Ectodermal cell (in vitro differentiated cells): ENCODE measurements around the gene EVI5L.
A peak's percentile ranks its signal among the peaks of the same experiment; 100 is the strongest.

ENCODE experiments used
- H3K27ac ChIP-seq: 2 replicates; pipeline ENCODE4 v1.7.0; 2013; ENCODE audit warnings: mild to moderate bottlenecking, low read depth, low read length; ENCODE audit not compliant: insufficient read depth, poor library complexity, severe bottlenecking
- H3K27me3 ChIP-seq: 2 replicates; pipeline ENCODE4 v1.7.0; 2013; ENCODE audit warnings: mild to moderate bottlenecking, low read length; ENCODE audit not compliant: insufficient read depth, control insufficient read depth, poor library complexity, severe bottlenecking
- H3K36me3 ChIP-seq: one replicate; pipeline ENCODE4 v1.7.0; 2013; ENCODE audit warnings: low read length; ENCODE audit not compliant: control insufficient read depth, insufficient read depth
- H3K4me1 ChIP-seq: one replicate; pipeline ENCODE4 v1.7.0; 2013; ENCODE audit warnings: low read length; ENCODE audit not compliant: control insufficient read depth, insufficient read depth
- H3K4me3 ChIP-seq: 2 replicates; pipeline ENCODE4 v1.7.0; 2013; ENCODE audit warnings: low read depth, low read length, control low read depth; ENCODE audit not compliant: insufficient read depth
- H3K9me3 ChIP-seq: 2 replicates; pipeline ENCODE4 v1.7.0; 2013; ENCODE audit warnings: mild to moderate bottlenecking, low read length, moderate library complexity; ENCODE audit not compliant: control insufficient read depth
- WGBS, 2 experiments: methylation state at CpG; one replicate each; pipeline ENCODE4 v1.1.7; 2013; ENCODE audit warnings: missing lambda C conversion rate in 2 of 2; 5-methylcytosine and 5-hydroxymethylcytosine counted together

The EVI5L gene

DNA sequence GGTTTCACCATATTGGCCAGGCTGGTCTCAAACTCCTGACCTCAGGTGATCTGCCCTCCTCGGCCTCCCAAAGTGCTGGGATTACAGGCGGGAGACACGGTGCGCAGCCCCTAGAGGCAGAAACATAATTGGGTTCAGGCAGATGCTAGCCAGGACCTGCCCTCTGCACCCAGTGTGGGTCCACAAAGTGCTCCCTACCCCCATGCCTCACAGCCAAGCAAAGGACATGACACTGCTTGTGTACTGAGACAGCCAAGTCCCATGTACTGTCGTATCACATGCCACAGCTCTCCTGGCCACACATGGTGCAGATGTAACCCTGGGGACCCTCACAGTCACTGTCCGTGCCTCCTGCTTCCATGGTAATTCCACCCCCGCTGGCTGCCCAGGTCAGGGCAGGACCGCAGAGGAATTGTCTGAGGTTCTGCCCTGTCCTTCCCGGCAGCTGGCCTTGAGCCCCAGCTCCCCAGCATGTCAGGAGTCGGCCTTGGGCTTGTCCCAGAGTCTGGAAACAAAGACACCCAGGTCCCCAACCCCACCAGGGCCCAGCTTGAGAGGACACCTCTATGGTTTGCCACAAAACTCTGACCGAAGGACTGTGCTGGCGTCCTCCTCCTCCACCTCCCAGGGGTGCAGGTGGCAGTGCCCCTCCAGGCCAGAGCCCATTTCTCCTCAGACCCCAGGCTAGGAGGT lies 36.5 kb downstream of the EVI5L start:
- Histone ChIP-seq H3K27me3 (peaks cover 49% of the 10 kb centered on the region), H3K36me3 (no peaks in the 10 kb centered on the region), H3K4me3 (no peak overlapping the region), H3K4me1 (peaks cover 22% of the 10 kb centered on the region), H3K9me3 (no peaks in the 10 kb centered on the region), H3K27ac (no peak overlapping the region)
- WGBS, 2 experiments = 85 to 86% methylated on average over 12 of the region's 12 CpGs

DNA sequence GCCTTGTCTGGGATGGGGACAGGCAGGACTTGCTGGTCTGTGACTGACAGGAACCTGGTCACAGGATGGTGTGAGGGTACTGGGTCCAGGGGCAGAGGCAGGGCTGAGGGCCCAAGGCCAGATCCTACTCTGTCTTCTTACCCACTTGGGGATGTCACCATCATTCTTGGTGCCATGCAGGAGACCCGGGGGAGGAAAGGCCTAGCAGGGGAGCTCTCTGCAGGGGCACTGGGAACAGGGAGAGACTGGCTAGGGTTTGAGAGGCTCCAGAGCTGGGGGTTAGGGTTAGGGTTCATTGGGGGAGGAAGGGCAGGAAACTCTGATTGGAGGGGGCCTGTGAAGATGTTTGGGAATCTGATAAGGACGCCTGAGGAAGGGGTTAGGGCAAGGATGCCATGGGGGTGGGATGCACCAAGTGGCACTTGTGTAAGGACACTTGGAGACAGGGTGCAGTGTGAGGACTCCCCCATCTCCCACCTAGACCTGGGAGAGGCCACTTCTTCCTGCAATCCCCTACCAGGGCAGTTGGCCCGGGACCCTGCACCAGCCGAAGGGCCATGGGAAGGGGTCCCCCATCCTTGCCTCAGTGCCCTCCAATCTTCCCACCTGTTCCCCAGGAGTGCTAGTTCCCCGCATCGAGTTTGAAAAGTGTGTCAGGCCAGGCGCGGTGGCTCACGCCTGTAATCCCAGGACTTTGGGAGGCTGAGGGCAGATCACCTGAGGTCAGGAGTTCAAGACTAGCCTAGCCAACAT lies 37.2 kb downstream of the EVI5L start:
- H3K4me3 ChIP-seq = no peak overlapping the region
- WGBS, 2 experiments = 91% methylated on average over 9 of the region's 9 CpGs

DNA sequence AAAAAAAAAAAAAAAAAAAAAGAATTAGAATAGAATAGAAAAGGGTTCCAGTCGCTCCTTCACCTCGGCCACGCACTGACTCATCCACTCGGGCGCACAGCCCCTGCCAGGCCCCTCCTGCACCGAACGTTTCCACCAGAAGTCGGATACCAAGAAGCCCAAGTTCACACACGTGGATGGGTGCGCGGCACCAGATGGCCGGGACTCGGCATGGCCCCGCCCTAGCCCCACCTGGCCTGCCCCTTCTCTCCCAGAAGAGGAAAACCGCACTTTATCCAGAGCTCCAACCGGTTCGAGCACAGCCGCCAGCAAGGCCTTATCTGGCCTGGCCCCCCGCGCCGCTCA lies 38.3 kb downstream of the EVI5L start:
- no peak overlapping the region for H3K27ac ChIP-seq
- peaks cover 40% of the 10 kb centered on the region for H3K27me3 ChIP-seq
- no peaks in the 10 kb centered on the region for H3K36me3 ChIP-seq
- no peaks in the 10 kb centered on the region for H3K9me3 ChIP-seq
- H3K4me1 ChIP-seq = peaks cover 18% of the 10 kb centered on the region
- 76 to 77% methylated on average over 21 of the region's 21 CpGs for WGBS, 2 experiments
- H3K4me3 ChIP-seq = no peak overlapping the region

More for the DNA sequence above, 37.2 kb downstream of the EVI5L start:
- Histone ChIP-seq H3K4me1 (peaks cover 19% of the 10 kb centered on the region), H3K36me3 (no peaks in the 10 kb centered on the region), H3K27ac (no peak overlapping the region), H3K9me3 (no peaks in the 10 kb centered on the region), H3K27me3 (peaks cover 42% of the 10 kb centered on the region)

DNA sequence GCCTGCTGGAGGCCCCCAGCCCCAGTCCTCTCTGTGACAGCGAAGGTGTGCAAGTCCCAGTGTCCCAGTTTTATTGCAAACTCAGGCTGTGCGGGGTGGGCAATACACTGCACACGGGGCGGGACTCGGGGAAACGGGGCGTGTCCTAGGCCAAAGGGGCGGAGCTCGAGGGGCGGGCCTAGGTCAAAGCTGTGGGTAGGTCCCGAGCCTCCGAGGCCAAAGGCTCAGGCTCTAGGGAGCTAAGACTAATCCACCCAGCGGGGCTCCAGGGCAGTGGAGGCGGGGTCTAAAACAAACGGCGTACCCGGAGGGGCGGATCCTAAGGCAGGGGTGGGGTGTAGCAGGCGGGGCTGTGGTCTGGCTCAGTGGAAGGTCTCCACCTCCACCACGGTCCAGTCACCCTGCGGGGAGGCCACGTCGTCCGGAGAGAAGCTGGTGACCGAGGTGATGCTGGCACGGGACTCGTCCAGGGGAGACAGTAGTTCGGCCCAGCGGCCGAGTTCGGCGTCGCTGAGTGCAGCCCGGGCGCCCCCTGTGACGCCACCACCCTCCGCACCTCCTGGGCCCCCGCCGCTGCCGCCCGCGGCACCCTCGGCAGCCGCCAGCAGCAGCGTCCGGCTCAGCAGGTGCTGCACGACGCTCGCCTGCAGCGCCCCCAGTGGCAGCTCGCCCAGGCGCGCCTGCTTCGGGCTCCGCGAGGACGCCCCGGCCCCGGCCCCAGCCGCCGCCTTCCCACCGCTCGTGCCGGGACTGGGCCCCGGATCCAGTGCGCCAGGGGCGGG lies 38.8 kb downstream of the EVI5L start:
- H3K27me3 ChIP-seq = peaks cover 40% of the 10 kb centered on the region
- H3K9me3 ChIP-seq = no peaks in the 10 kb centered on the region
- H3K4me1 ChIP-seq = peaks cover 12% of the 10 kb centered on the region
- no peaks in the 10 kb centered on the region for H3K36me3 ChIP-seq
- H3K4me3 ChIP-seq = peak overlapping the region; percentile 2
- 30 to 31% methylated on average over 67 of the region's 67 CpGs for WGBS, 2 experiments
- H3K27ac ChIP-seq = no peak overlapping the region

DNA sequence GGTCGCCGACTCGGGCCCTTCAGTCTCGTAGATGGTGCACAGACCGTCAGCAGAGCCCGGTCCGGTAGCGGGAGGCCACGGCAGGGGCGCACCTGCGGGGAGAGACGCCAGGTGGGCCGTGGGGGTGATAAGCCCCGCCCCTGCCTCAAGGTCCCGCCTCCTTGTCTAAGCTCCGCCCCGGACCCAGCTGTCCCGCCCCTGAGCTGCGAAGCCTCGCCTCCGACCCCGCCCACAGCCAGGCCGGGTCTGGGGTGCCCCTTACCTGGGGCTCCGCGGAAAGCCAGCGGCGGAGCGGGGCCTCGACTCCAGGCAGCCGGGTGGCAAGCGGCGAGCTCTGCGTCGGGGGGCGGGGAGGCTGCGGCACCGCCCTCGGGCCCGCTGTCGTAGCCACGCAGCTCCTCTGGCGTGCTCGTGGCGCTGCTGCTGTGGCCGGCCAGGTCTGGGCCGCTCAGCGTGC lies 39.5 kb downstream of the EVI5L start:
- Histone ChIP-seq H3K9me3 (no peaks in the 10 kb centered on the region), H3K27ac (no peak overlapping the region), H3K27me3 (peaks cover 35% of the 10 kb centered on the region), H3K4me1 (peaks cover 11% of the 10 kb centered on the region), H3K4me3 (no peak overlapping the region), H3K36me3 (no peaks in the 10 kb centered on the region)
- WGBS, 2 experiments = 47% methylated on average over 47 of the region's 47 CpGs

DNA sequence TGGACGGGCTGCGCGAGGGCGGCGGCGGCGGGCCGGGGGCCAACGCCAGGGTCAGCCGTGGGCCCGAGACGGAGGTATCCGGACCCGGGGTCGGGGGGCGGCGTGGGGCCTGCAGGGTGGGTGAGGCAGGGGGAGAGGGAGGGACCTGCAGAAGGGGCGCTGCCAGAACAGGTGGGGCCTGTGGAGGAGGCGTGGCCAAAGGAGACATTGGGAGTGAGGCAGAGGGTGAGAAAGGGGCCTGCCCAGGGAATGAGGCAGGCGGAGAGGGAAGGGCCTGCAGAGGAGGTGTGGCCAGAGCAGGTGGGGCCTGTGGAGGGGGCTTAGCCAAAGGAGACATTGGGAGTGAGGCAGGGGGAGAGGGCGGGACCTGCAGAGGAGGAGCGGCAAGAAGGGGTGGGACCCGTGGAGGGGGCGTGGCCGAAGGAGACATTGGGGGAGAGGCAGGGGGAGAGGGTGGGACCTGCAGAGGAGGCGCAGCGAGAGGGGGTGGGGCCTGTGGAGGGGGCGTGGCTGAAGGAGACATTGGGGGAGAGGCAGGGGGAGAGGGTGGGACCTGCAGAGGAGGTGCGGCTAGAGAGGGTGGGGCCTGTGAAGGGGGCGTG lies 40.0 kb downstream of the EVI5L start:
- Histone ChIP-seq H3K27me3 (peaks cover 30% of the 10 kb centered on the region), H3K4me3 (no peak overlapping the region), H3K27ac (no peak overlapping the region), H3K9me3 (no peaks in the 10 kb centered on the region), H3K36me3 (no peaks in the 10 kb centered on the region), H3K4me1 (peaks cover 11% of the 10 kb centered on the region)
- WGBS, 2 experiments = 67 to 71% methylated on average over 30 of the region's 30 CpGs

DNA sequence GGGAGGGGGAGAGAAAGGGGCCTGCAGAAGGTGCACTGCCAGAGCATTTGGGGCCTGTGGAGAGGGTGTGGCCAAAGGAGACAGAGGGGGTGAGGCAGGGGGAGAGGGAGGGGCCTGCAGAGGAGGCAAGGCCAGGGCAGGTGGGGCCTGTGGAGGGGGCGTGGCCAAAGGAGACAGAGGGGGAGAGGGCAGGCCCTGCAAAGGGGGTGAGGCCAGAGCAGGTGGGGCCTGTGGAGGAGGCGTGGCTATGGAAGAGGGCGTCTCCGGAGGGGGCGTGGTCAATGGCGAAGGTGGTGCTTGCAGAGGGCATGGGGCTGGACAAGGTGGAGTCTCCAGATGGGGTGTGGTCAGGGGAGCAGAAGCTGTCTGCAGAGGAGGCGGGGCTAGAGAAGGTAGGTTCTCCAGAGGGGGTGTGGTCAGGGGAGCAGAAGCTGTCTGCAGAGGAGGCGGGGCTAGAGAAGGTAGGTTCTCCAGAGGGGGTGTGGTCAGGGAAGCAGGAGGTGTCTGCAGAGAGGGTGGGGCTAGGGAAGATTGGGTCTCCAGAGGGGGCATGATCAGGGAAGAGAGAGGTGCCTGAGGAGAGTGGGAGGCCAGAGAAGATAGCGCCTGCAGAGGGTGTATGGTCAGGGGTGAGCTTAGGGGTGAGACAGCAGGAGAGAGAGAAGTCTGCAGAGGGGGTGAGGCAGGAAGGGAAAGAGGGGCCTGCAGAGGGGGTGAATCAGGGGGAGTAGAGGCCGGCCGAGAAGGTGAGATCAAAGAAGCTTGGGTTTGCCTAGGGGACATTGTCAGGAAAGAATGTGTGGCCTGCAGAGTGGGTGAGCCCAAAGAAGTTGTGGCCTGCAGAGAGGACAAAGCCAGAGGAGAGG lies 40.8 kb downstream of the EVI5L start:
- H3K27me3 ChIP-seq = peaks cover 22% of the 10 kb centered on the region
- peak overlapping the region; percentile 99 for H3K27ac ChIP-seq
- no peaks in the 10 kb centered on the region for H3K9me3 ChIP-seq
- no peaks in the 10 kb centered on the region for H3K36me3 ChIP-seq
- peaks cover 11% of the 10 kb centered on the region for H3K4me1 ChIP-seq
- 57 to 62% methylated on average over 11 of the region's 11 CpGs for WGBS, 2 experiments
- no peak overlapping the region for H3K4me3 ChIP-seq

DNA sequence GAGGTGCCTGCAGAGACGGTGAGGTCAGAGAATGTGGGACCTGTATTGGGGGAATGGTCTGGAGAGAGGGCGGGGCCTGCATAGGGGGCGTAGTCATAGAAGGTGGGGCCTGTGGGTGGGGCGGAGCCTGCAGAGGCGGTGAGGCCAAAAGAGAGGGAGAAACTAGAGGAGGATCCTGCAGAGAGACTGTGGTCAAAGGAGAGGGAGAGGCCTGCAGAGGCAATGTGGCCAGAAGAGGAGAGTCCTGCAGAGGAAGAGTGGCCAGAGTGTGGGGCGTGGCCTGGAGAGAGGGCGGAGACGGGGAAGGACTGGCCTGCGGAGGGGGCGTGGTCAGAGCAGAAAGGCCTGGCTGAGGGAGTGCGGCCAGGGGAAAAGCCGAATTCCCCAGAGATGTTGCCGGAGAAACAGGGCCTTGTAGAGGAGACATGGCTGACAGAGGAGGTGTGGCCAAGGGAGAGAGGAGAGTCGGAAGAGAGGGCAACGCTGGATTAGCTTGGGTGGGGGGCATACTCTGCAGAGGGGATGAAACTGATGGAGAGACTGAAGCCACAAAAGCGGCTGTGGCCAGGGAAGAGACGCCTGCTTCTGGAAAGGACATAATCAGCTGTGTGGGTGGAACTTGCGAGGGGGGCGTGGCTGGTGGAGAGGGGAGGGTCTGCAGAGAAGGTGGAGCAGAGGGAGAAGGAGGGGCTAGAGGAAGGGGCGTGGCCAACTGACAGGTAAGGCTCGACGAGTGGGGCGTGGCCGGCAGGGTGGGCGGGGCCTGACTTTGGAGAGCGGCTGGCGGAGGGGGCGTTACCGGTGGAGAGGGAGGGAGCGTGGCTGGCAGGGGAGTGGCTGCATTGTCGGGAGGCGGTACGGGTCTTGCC lies 41.7 kb downstream of the EVI5L start:
- peaks cover 18% of the 10 kb centered on the region for H3K27me3 ChIP-seq
- peak overlapping the region; percentile 99 for H3K27ac ChIP-seq
- H3K4me3 ChIP-seq = no peak overlapping the region
- H3K4me1 ChIP-seq = peaks cover 11% of the 10 kb centered on the region
- no peaks in the 10 kb centered on the region for H3K9me3 ChIP-seq
- no peaks in the 10 kb centered on the region for H3K36me3 ChIP-seq
- WGBS, 2 experiments = 8 to 9% methylated on average over 33 of the region's 33 CpGs
